ENCODE results near the gene CFLAR.
"Not testable (repeated sequence)": the region's sequence is repeated elsewhere in the genome, so short reads cannot be mapped to it uniquely, and the experiment has no call there.

Gene CFLAR

DNA sequence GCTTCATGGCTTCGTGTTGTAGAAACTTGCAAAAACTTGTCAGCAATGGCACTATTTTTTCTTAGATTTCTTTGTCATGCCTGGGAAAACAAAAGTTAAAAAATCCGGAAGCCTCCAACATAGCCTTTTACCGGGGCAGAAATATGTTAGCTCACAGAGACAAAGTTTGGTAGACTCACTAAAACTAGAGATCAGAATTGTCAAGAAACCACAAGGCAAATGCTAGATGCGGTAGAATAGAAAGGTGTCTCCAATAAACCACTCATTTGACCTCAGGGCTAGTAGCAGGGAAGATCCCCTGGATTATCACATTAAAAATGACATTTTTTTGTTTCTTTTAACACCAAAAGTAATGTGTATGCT, 67.4 kb downstream of the CFLAR start:
- DNase-seq: peak; percentile 15

DNA sequence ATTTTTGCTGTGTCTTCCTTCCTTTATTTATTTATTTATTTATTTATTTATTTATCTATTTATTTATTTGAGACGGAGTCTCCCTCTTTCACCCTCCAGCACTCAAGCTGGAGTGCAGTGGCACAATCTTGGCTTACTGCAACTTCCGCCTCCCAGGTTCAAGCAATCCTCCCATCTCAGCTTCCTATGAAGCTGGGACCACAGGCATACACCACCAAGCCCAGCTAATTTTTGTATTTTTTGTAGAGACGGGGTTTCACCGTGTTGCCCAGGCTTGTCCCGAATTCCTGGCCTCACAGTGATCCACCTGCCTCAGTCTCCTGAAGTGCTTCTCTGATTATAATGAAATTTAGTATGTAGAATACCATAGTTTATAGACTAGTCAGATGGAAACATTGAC, 67.9 kb downstream of the CFLAR start:
- DNase-seq: peak; percentile 31

DNA sequence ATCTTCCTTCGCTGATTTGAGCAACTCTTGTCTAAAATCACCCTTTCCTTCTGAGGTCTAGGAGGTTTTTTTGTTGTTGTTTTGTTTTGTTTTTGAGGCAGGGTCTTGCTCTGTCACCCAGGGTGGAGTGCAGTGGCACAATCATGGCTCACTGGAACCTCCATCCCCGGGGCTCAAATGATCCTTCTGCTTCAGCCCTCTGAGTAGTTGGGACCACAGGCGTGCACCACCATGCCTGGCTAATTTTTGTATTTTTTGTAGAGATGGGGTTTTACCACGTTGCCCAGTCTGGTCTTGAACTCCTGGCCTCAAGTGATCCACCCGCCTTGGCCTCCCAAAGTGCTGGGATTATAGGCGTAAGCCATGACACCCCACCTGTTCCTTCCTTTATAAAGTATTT, 68.3 kb downstream of the CFLAR start:
- DNase-seq: not testable (repeated sequence)

DNA sequence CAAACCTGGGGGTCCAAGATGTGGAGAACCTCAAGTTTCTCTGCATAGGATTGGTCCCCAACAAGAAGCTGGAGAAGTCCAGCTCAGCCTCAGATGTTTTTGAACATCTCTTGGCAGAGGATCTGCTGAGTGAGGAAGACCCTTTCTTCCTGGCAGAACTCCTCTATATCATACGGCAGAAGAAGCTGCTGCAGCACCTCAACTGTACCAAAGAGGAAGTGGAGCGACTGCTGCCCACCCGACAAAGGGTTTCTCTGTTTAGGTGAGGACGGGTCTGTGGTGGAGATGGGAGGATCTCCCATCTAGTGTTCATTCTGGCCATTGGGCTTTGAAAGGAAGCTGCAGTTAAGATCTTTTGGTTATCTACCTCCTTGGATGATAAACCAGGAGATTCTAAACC, 69.9 kb downstream of the CFLAR start:
- DNase-seq: peak; percentile 17

DNA sequence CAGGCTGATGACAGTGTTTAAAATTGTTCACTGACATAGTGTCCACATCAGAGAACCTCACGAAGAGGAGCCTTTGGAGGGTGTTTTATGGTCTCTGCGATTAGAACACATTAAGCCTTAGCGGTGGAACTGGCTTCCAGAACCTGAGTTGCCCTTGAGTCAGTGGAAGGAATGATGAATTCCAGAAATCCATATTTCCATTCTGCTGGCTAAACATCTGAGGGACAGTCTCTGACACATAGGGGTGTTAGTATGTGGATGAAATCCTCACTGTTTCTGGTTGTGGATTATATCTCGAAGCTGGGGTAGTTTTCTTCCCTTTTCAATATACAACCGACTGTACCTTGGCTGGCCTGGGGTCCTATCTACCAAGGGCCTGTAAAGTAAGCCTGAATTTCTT, 71.0 kb downstream of the CFLAR start:
- no peak for DNase-seq

DNA sequence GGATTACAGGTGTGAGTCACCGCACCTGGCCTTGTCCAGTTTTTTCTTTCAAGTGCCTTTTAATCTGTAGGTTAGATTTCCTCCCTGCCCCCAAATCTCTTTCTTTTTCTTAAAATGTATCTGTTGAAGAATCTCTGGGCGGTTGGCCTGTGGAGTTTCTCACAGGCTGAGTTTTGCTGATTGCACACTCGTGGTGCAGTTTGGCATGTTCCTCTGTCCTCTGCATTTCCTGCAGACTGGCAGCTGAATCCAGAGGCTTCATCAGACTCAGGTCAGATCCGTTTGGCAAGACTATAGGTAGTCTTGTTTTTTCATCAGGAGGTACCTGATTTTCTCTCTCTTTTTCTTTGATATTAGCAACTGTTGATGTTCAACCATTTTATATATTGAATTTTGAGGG, 72.5 kb downstream of the CFLAR start:
- no peak for DNase-seq

DNA sequence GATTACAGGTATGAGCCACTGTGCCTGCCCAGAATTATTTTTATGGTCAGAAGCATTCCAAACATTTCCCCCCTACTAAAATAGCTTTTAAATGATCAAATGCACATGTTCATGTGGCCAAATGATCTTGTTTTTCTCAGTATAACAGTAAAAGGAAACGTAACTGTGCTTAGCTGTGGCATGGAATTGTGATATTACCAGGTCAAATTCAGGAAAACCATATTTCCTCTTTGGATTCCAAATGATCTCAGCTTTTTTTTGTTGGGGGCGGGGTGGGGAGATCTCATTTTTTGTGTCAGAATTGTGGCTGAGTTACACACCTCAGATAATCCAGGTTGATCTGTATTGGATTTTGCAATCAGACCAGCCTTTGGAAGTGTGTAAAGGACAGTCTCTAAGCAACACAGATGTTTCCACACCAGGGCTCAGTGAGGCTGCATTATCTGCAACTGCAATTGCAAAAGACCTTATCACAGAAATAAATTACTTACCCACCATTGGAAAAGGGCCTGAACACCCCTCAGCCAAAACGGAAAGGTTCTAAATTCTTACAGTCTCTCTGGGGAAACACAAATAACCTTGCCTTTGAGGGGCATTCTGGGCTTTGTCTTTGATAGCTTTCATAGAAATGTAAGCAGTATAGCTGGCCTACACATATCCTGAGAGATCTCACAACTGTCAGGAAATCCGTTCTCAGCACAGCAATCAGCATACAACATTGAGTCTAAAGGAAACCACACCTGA, 75.3 kb downstream of the CFLAR start:
- no peak for DNase-seq

DNA sequence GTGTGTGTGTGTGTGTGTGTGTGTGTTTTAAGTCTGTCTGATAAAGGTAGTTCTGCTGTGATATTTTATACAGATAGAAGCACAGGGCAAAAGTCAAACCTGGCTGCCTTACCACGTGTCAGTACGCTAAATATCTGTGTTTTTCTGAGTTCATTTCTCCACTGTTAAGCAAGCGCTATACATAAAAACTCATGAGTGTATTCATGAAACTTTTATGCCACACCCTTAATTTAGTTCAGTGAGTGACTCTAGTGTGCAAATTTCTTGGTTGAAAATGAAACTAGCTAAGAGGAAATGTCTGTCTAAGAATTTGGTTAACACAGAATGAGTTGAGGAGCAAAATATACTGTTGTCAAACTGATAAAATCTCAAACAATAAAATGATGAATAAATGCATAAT, 78.1 kb downstream of the CFLAR start:
- peak; percentile 57 for DNase-seq

DNA sequence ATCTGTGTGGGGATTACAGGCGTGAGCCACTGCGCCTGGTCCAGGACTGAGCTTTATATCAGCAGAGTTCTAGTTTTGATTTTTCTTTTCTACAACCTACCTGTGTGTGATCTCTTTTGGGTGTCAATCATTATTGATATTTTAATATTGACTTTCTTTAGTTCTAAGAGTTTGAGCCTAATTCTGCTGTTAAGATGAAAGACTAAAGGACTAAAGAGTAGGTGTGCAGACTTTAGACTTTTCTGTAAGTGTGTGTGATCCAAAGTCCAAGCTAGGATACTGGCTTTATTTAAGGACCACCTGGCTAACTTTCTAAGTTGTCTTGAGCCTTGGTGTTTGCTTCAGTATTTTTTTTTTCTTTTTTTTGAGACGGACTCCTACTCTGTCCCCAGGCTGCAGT, 79.4 kb downstream of the CFLAR start:
- DNase-seq: no peak

DNA sequence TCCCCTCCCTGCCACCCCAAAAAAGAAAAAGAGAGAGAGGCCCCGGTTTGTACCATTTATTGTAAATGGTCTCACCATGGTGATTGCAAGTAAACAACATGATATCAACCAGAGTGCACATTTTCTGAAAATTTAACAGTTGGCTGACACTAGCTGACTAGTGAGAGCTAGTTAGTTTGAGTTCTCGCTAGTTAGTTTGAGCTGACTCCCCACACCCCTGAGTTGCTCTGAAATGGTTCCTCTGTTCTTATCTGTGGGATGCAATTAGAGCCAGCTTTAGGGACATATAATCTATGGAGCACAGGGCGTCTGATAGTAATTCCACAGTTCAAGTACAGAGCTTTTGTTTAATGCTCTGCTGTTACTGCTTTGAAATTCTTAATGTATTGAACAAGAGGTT, 80.0 kb downstream of the CFLAR start:
- DNase-seq: no peak

DNA sequence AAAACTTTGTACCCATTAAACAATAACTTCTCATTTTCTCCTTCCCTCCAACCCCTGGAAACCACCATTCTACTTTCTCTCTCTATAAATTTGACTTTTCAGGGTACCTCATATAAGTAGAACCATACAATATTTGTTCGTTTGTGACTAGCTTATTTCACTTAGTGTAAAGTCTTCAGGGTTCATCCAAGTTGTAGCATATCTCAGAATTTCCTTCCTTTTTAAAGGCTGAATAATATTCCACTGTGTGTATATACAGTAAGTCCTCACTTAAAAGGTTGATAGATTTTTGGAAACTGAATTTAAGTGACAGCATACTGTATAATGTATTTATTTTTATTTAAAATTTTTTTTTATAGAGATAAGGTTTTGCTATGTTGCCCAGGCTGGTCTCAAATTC, 80.8 kb downstream of the CFLAR start:
- DNase-seq: no peak

DNA sequence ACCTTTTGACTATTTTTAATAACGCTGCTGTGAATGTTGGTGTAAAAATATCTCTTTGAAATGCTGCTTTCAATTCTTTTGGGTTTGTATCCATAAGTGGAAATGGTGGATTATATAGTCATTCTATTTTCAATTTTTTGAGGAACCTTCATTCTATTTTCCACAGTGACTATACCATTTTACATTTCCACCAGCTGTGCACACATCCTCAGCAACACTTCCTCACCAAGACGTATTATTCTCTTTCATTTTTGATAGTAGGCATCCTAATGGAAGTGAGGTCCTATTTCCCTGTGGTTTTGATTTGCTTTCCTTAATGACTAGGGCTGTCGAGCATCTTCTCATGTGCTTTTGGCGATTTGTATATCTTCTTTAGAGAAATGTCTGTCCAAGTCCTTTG, 81.8 kb downstream of the CFLAR start:
- DNase-seq: no peak

DNA sequence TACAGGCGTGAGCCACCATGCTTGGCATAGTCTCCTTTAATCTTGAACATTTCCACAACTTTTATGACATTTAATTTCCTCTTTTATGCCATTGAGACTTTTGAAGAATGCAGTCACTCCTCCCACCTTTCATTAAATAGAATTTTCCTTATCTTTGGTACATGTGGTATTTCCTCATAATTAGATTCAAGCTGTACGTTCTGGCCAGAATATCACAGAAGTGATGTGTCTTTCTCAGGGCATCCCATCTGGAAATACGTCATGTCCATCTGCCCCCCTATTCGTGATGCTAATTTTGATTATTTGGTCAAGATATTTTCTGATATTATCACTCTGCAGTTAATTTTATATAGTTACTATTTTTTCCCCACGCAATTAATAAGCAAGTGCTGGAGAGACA, 83.9 kb downstream of the CFLAR start:
- DNase-seq: no peak

DNA sequence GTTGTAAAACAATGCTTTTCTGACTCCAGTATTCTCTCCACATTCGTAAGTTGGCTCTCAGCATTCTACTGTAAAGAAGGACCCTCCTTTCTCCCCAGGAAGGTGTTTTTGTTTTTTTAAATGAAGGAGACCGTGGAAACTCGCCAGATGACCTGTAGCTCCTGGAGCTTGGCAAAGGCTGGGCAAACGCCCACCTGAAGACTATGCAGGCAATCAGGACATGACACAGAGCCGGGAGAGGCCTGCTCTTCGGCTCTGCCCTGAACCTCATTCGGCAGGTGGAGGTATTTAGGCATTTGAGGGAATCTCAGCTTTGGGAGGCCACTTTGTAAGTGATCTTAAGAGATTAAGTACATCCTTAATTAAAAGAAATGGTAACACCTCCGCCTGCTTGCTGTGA, 84.4 kb downstream of the CFLAR start:
- no peak for DNase-seq

DNA sequence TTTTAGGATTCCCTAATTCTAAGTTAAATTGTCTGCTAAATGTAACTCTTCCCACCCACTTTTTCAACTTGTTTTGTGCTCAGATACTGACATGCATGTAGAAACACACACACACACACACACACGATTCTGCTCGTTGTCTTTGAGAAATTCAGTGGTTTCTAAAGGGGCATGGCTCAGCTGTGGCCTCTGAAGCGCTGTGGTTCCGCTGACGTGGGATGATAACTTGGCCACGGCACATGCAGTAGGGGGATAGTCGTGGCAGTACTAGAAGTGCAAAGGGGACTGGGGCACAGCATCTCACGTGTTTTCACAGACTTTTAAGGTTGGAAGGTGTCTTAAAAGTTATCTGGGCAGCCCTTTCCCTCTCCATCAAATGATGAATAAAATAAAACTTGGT, 85.4 kb downstream of the CFLAR start:
- no peak for DNase-seq

DNA sequence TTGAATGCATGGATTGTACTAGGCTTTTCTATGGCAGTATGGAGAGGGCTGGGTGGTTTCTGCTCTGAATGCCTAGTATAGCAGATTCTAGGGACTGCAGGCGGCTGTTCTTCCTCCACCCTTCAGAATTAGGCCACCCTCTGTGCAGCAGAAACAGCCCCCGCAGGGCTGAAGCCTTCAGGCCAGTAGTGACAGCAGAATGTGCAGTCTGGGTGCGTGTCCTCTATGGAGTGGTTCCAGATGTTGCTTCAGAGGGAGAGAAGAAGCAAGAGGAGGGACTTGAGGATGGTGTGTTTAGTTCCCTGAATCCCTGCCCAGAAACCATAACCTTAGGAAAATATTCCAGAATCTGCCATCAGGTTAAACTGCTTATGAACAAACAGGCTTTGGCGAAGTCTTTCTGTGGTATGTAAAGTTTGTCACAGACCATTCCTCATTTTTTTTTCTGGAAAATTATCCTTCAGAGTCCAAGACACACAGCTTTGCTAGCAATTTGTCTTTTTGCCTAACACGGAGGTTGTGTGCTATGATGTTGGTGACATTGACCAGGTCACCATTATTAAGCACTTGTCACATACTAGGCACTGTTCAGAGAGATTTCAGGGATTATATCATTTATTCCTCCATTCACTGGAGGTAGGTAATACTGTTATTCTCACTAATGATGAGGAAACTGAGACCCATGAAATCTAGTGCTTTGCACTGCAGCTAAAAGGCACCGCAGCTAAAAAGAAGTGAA, 88.1 kb downstream of the CFLAR start:
- DNase-seq: no peak

DNA sequence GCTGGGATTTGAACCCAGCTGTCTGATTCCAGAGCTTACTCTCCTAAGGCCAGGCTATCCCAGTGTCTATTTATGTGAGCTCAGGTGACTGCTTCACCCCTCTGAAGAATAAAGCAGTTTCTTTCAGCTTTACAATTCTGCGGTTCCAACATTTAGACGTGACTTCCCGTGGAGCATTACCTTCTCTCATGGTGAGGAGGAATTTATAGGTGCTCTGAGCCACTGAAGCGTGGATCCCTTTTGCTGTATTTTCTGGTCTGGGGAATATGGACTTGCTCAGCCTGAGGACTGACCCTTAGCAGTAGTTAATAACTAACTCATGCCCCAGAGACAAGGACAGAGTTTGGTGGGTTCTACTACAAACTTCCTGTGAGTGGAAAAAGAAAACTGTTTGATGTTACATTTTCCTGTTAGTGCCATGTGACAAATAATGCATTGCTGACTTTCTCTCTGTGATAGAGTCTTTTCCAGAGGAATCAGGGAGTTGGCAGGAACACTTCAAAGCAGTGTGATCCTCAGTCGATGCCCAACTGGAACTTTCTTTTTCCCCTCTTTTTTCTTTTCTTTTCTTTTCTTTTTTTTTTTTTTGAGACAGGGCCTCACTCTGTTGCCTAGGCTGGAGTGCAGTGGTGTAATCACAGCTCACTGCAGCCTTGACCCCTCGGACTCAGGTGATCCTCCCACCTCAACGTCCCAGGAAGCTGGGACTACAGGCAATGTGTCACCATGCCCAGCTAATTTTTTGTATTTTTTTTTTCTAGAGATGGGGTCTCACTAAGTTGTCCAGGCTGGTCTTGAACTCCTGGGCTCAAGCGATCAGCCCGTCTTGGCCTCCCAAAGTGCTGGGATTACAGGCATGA, 88.9 kb downstream of the CFLAR start:
- no peak for DNase-seq

DNA sequence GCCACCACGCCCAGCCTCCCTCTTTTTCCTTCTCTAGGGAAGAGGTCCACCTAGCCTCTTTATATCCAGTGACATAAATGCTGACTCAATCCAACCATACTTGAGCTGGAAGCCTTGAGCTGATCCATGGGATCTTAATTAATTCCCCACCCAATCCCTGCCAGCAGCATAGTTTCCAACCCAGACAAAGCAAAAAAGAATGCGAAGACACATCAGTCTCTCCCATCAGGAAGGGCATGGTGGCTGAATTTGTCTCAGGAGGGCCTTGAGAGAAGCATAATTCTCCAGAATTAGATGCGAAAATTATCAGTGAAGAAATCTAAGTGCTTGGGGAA, 89.5 kb downstream of the CFLAR start:
- DNase-seq: no peak

DNA sequence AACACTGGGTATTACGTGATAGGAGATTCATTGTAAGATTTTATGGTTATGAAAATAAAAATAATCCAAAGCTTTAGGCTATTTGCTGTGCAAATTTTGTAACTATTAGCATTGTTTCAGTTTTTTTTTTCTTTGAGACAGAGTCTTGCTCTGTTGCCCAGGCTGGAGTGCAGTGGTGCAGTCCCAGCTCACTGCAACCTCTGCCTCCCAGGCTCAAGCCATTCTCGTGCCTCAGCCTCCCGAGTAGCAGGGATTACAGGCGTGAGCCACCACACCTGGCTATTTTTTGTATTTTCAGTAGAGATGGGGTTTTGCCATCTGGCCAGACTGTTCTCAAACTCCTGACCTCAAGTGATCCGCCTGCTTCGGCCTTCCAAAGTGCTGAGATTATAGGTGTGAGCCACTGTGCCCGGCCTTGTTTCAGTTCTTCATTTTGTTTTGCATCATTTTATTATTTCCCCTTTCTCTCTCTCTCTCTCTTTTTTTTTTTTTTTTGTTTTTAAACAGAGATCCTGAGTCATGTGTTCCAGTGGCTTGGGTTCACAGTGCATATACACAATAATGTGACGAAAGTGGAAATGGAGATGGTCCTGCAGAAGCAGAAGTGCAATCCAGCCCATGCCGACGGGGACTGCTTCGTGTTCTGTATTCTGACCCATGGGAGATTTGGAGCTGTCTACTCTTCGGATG, 92.7 kb downstream of the CFLAR start:
- DNase-seq: peak; percentile 76

DNA sequence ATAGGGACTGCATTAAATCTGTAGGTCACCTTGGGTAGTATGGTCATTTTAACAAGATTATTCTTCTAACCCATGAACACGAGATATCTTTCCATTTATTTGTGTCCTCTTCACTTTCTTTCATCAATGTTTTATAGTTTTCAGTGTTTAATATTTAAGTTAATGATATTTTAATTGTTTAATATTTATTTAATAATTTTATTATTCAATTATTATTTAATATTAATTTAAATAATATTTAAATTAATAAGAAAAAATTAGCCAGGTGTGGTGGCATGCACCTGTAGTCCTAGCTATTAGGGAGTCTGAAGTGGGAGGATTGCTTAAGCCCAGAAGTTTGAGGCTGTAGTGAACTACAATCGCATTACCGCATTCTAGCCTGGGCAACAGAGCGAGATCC, 100.0 kb downstream of the CFLAR start:
- DNase-seq: no peak

DNA sequence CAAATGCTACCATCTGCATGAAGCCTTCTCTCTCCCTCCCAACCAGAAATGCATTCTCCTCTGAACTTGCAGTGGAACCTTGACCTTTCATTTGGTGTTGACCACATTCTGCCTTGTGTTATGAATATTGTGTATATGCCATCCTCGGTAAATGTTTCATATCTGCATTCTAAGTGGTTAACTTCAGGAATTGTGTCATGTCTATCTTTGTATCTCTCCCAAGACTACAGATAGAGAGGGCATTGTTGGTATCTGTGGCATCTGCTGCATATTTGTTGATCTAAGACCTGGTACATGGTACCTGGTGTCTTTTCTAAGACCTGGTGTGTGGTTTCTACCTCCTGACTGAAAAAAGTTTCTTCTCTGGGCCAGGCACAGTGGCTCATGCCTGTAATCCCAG, 101.0 kb downstream of the CFLAR start:
- no peak for DNase-seq

DNA sequence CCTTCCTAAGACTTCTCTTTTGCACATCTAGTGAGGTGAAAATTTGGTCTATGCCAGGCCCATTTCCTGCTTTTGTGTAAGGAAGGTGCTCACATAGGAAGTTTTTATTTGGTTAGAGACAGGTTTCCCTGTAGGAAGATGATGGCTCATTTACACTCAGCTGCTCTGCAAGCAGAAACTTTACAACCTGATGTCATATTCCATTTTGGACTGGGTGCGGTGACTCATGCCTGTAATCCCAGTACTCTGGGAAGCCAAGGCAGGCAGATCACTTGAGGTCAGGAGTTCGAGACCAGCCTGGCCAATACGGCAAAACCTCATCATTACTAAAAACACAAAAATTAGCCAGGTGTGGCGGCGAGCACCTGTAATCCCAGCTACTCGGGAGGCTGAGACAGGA, 102.8 kb downstream of the CFLAR start:
- DNase-seq: no peak

DNA sequence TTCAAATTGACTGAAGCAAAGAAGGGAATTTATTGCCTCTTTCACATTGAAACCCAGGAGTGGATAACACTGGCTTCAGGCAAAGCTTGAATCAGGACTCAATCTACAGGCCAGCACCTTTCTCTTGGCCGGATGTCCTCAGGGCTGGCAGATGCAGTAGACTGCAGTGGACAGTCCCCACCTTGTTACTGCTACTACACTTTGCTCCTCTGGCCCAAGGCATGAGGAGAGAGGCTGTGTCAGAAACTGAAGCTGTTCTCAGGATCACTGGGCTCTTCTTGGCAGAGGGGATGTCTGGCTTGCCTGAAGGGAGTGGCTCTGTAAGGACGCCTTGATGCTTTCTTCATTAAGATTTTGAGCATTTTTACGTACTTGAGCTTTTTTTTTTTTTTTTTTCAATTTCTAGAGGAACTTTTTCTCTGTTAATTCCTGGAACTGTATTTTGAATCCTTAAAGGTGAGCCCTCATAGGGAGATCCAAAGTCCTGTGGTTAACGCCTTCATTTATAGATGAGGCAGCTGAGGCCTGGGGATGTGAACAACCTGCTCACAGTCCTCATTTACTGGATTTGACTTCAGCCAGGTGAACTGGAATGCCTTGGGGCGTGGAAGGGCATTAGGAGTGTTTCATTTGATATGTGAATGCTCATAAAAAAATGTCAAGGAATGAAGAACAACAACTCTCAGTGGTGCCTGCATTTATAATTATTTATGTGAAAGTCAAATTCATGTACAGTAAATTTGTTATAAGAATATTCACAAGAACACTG, 103.5 kb downstream of the CFLAR start:
- no peak for DNase-seq

Measured in RPMI8226 (cell line).